ENCODE data around the gene AXIN1.
A peak's percentile ranks its signal among the peaks of the same experiment; 100 is the strongest.
"Not testable (repeated sequence)": the region's sequence is repeated elsewhere in the genome, so short reads cannot be mapped to it uniquely, and the experiment has no call there.

The AXIN1 gene

DNA sequence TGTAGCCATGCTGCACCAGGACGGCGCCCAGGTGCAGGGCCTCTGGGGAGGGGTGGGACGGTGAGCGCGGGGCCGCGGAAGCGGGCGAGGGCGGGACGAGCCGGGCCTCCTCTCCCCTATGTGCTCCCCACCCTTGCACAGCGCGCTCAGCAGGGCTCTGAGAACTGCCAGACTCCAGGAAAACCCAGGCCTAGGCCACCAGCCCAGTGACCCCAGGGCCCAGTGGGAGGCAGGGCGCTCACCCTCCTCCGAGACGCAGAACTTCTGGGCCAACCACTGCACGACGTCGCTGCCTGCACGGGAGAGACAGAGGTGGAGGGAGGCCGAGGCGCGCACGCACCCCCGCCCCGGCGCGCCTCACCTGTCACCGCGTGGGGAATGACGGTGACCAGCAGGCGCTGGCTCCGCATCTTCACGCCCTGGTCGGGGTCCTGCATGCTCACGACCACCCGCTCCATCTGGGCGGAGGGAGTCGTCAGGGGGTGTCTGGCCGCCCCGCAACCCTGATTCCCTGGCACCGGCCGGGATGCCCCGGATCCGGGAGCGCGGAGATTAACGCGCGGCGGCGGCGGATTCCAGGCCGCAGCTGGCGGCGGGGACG, 77.4 kb downstream of the AXIN1 start:
- no peak for DNase-seq
- no peak overlapping the region for H3K27ac ChIP-seq (ENCODE audit: insufficient read depth, low read length, poor library complexity, severe bottlenecking)
- peaks cover 19% of the 10 kb centered on the region for H3K27me3 ChIP-seq (replicated peaks; ENCODE audit: control insufficient read depth, insufficient read depth, low read length, poor library complexity, severe bottlenecking)
- H3K9me3 ChIP-seq (ENCODE audit: control insufficient read depth, low read length), result no peaks in the 10 kb centered on the region
- no peaks in the 10 kb centered on the region for H3K36me3 ChIP-seq (ENCODE audit: control insufficient read depth, insufficient read depth, low read length)
- peaks cover 18% of the 10 kb centered on the region for H3K4me1 ChIP-seq (ENCODE audit: control insufficient read depth, insufficient read depth, low read length, poor library complexity, severe bottlenecking)
- H3K4me3 ChIP-seq (ENCODE audit: insufficient read depth, low read depth, low read length, poor library complexity, severe bottlenecking), result peak overlapping the region; percentile 25

DNA sequence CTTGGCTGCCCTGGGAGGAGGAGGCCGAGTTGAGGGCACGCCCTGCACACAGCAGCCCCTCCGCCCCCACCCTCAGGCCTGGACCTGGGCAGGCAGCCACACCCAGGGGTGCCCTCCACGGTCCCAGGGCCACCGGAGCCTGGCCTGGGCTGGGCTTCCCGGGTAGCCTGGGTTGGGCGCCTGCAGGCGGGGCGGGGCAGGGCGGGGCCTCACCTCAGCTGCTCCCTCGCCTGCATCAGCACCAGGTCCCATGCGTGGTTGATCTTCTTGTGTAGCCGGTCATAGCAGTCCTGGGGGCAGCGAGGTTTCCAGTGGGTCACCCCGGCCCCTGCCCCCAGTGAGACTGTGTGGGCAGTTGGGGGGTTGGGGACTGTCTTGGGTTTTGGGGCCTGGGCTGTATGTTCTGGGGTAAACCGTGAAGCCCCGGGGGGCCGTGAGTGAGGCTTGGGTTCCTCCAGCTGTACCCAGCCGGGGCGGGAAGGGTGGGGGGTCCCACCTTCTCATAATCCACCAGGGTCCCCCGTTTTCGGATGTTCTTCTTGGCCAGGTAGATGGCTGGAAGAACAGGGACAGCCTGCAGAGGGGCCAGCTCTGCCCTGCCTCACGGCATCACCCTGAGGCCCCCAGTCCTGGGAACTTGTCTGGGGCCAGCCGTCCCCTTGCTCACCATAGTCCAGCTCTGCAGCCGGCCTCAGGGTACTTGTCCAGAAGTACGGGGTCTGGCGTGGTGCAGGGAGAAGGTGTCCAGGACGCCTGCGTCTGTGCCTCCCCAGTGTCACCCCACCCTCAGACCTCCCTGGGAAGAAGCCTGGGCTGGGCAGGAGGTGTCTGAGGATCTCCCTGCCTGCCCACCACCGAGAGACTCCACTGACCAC, 78.7 kb downstream of the AXIN1 start:
- Histone ChIP-seq H3K27me3 (replicated peaks; ENCODE audit: control insufficient read depth, insufficient read depth, low read length, poor library complexity, severe bottlenecking) (peaks cover 15% of the 10 kb centered on the region), H3K9me3 (ENCODE audit: control insufficient read depth, low read length) (no peaks in the 10 kb centered on the region), H3K36me3 (ENCODE audit: control insufficient read depth, insufficient read depth, low read length) (no peaks in the 10 kb centered on the region), H3K4me3 (ENCODE audit: insufficient read depth, low read depth, low read length, poor library complexity, severe bottlenecking) (no peak overlapping the region), H3K4me1 (ENCODE audit: control insufficient read depth, insufficient read depth, low read length, poor library complexity, severe bottlenecking) (peaks cover 7% of the 10 kb centered on the region), H3K27ac (ENCODE audit: insufficient read depth, low read length, poor library complexity, severe bottlenecking) (no peak overlapping the region)
- DNase-seq, result no peak

DNA sequence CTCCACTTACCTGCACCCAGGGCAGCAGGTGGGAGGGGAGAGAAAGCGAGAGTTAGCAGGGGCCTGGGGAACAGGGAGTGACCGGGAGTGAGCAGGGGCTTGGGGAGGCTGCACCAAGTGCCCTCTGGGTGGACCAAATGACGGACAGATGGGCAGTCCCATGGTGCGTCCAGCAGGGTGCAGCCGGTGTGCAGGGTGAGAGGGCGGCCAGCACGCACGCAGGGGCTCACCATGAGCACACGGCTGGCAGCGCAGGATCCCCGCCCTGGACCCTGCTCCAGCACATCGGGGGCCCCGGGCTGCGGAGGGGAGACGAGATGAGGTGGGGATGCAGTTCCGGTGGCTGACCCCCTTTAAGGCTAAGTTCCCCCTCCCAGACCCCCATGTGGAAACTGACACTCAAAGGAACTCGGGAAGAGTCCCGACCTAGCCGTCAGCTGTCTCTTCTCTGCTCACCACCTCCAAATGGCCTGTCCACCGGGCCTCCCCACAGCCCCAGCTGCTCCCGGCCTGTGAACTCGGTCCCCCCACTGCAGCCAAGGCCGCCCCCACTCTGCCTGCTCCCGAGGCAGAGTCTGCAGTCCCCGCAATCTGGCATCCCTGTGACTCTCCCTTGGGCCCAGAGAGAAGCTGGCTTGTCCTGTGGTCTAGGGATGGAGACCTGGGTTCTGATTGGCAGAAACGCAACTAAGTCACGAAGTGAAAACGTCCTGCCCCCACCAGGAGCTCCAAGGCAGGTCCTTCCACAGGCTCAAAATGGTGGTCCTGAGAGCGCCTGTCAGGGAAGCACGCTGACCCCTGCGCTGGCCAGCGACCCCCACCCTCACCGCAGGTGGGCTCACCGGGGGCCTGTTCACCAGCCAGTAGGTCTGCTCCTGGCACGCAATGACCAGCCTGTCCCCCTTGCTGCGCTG, 79.6 kb downstream of the AXIN1 start:
- Histone ChIP-seq H3K4me1 (ENCODE audit: control insufficient read depth, insufficient read depth, low read length, poor library complexity, severe bottlenecking) (peaks cover 6% of the 10 kb centered on the region), H3K4me3 (ENCODE audit: insufficient read depth, low read depth, low read length, poor library complexity, severe bottlenecking) (no peak overlapping the region), H3K9me3 (ENCODE audit: control insufficient read depth, low read length) (no peaks in the 10 kb centered on the region), H3K27ac (ENCODE audit: insufficient read depth, low read length, poor library complexity, severe bottlenecking) (no peak overlapping the region), H3K27me3 (replicated peaks; ENCODE audit: control insufficient read depth, insufficient read depth, low read length, poor library complexity, severe bottlenecking) (peaks cover 15% of the 10 kb centered on the region), H3K36me3 (ENCODE audit: control insufficient read depth, insufficient read depth, low read length) (no peaks in the 10 kb centered on the region)
- no peak for DNase-seq

DNA sequence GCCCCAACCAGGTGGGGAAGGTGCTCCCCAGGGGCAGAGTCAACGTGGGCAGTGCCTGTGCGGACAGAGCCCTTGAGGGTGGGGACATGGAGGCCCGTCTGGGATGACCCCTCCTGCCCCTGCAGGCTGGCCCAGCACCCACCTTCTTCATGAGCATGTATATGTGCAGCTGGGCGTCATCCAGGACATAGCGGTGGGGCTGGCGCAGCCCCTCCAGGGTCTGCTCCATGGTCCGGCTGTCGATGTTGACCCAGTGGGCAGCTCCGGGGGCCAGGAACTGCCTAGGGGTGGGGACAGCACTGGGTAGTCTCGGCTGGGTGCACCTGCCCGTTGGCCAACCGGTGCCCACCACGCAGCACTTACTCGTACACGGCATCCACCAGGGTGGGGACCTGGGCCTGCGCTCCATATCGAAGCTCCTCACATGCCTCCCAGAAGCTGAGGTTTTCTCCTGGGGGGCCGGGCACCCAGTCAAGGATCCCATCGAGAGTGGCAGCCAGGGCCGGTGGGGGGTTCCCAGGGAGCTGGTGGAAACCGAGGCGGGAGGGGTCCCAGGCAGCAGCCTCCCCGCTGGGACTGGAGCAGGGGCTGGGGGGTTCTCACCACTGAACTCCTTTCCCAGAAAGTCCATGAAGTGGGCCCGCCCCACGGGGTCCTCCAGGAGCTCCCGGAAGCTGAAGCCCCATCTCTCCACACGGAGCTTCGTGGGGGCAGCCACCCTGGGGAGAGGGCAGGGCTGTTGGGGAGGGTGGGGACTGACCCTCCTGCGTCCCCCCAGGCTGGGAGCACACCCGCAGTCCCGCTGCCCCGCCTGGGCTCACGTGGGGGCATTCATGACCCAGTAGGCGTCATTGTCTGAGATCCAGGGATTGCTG, 81.9 kb downstream of the AXIN1 start:
- no peak for DNase-seq
- Histone ChIP-seq H3K9me3 (ENCODE audit: control insufficient read depth, low read length) (no peaks in the 10 kb centered on the region), H3K27ac (ENCODE audit: insufficient read depth, low read length, poor library complexity, severe bottlenecking) (no peak overlapping the region), H3K4me1 (ENCODE audit: control insufficient read depth, insufficient read depth, low read length, poor library complexity, severe bottlenecking) (peaks cover 3% of the 10 kb centered on the region), H3K4me3 (ENCODE audit: insufficient read depth, low read depth, low read length, poor library complexity, severe bottlenecking) (no peak overlapping the region), H3K27me3 (replicated peaks; ENCODE audit: control insufficient read depth, insufficient read depth, low read length, poor library complexity, severe bottlenecking) (peaks cover 15% of the 10 kb centered on the region), H3K36me3 (ENCODE audit: control insufficient read depth, insufficient read depth, low read length) (no peaks in the 10 kb centered on the region)

DNA sequence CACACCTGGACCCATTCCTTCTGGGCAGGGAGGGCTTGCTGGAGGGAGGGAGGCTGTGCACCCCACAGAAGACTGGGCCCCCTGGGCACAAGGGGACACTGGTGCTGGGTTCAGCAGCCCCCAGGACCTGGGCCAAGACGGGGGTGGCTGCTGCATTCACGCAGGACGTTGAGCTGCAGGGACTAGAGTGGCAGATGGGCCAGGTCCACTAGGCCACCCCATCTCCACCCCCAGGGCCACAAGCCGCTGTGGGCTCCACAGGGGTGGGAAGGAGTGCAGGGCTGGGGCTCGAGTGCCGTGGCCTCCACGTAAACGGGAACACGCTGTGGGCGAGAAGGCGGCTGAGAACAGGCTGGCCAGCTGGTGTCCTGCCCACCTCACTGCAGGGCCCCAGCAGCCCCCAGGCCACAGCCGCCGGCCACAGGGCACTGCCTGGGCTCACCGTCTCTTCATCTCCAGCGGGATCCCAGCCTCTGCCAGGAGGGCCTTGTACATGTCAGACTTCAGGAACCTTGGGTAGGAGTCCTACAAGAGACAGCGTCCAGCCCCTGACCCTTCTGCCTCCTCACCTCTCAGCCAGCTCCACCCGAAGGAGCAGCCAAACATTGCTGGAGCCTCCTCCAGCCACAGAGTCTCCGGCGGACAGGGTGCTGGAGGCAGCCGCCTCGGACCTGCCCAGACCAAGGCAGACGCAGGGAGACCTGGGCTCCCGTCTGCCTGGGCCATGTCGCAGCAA, 83.3 kb downstream of the AXIN1 start:
- H3K4me3 ChIP-seq (ENCODE audit: insufficient read depth, low read depth, low read length, poor library complexity, severe bottlenecking), result no peak overlapping the region

DNA sequence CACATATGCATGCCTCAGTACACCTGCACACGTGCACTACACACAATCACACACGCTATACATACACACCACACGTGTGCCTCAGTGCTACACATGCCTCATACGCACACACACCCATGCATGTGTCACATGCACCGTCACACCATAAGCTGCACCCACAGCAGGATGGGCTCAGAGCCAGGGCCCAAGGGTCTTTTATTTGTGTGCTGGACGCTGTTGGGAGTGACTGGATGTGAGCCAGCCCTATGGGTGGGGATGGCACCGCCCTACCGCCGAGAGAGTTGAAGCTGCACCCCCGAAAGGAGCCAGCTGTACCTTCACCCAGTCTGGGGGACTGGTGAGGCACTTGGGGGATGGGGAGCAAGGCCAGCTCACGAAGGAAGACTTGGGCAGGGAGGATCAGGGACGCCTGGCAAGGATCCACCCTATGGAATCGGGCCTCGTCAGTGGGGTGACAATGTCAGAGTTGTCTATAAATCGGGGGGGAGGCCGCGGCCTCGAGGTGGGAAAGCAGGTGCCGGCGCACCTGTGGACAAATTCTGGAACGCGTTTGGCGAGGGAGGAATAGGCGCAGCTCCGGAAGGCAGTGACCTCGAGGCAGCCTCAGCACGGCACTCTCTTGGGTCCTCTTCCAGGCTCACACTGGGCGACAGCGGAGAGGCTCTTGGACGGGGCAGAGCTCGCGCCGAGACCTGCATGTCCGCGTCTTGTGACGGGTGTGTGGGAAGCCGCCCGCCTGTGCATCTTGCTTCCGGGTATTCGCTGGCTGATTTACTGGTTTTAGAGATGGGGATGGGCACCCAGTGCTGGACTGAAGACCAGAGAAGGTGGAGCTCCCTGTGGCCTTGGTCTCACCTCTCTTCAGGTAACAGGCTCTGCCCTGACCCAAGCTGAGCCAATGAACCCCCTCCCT, 84.1 kb downstream of the AXIN1 start:
- Histone ChIP-seq H3K9me3 (ENCODE audit: control insufficient read depth, low read length) (no peaks in the 10 kb centered on the region), H3K27ac (ENCODE audit: insufficient read depth, low read length, poor library complexity, severe bottlenecking) (no peak overlapping the region), H3K4me1 (ENCODE audit: control insufficient read depth, insufficient read depth, low read length, poor library complexity, severe bottlenecking) (no peaks in the 10 kb centered on the region), H3K27me3 (replicated peaks; ENCODE audit: control insufficient read depth, insufficient read depth, low read length, poor library complexity, severe bottlenecking) (no peaks in the 10 kb centered on the region), H3K4me3 (ENCODE audit: insufficient read depth, low read depth, low read length, poor library complexity, severe bottlenecking) (no peak overlapping the region), H3K36me3 (ENCODE audit: control insufficient read depth, insufficient read depth, low read length) (peaks cover 11% of the 10 kb centered on the region)
- no peak for DNase-seq

More for the DNA sequence above, 83.3 kb downstream of the AXIN1 start:
- H3K4me1 ChIP-seq (ENCODE audit: control insufficient read depth, insufficient read depth, low read length, poor library complexity, severe bottlenecking), result no peaks in the 10 kb centered on the region
- H3K27ac ChIP-seq (ENCODE audit: insufficient read depth, low read length, poor library complexity, severe bottlenecking), result no peak overlapping the region
- no peaks in the 10 kb centered on the region for H3K9me3 ChIP-seq (ENCODE audit: control insufficient read depth, low read length)
- peaks cover 4% of the 10 kb centered on the region for H3K36me3 ChIP-seq (ENCODE audit: control insufficient read depth, insufficient read depth, low read length)
- H3K27me3 ChIP-seq (replicated peaks; ENCODE audit: control insufficient read depth, insufficient read depth, low read length, poor library complexity, severe bottlenecking), result peaks cover 3% of the 10 kb centered on the region
- DNase-seq, result no peak

DNA sequence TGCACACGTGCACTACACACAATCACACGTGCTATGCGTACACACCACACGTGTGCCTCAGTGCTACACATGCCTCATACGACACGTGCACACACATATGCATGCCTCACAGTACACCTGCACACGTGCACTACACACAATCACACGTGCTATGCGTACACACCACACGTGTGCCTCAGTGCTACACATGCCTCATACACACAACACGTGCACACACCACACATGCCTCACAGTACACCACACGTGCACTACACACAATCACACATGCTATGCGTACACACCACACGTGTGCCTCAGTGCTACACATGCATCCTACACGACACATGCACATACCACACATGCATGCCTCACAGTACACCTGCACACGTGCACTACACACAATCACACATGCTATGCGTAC, 85.0 kb downstream of the AXIN1 start:
- H3K27me3 ChIP-seq (replicated peaks; ENCODE audit: control insufficient read depth, insufficient read depth, low read length, poor library complexity, severe bottlenecking); H3K4me3 ChIP-seq (ENCODE audit: insufficient read depth, low read depth, low read length, poor library complexity, severe bottlenecking); H3K27ac ChIP-seq (ENCODE audit: insufficient read depth, low read length, poor library complexity, severe bottlenecking); H3K4me1 ChIP-seq (ENCODE audit: control insufficient read depth, insufficient read depth, low read length, poor library complexity, severe bottlenecking); H3K9me3 ChIP-seq (ENCODE audit: control insufficient read depth, low read length); DNase-seq: not testable (repeated sequence)
- peaks cover 15% of the 10 kb centered on the region for H3K36me3 ChIP-seq (ENCODE audit: control insufficient read depth, insufficient read depth, low read length)

DNA sequence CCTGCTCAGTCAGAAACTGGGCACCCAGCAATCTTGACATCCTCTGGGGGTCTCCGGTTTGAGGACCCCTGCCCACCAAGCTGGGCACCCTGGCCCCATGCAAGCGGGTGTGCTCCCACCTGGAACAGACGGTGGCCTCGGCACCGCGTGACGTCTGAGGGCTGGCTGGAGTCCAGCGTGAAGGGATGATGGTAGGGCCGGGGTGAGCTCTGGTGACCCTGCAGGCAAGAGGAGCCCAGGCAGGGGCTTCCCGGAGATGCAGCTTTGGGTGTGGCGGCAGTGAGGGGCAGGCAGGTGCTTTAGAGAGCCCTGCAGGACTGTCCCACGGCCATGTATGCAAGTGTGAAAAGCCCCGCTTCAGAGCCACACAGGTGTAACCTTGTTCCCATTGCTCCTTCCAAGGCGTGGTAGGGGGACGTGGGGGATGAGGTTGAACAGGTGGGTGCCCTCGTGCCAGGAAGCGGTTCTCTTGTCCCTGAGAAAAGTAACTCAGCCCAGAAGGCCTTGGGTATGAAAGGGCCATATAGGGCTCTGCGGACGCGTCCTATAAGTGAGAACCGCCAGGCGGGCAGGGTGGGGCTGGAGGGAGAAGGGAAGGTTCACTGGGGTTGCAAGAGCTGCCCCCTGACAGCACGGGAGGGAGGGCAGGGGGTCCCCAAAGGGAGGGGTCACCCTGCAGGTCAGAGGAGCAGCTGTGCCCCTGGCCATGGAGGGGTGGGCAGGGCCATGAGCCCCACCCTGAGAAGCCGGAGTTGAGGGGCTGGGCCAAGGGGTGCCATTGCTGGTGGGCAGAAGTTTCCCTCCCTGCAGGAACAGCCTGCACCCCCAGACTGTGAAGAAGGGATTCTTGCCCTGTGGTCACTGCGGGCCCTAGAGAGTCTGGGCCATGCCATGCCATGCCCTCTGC, 86.0 kb downstream of the AXIN1 start:
- no peak for DNase-seq
- H3K4me3 ChIP-seq (ENCODE audit: insufficient read depth, low read depth, low read length, poor library complexity, severe bottlenecking), result no peak overlapping the region

More for the DNA sequence above, 86.0 kb downstream of the AXIN1 start:
- Histone ChIP-seq H3K4me1 (ENCODE audit: control insufficient read depth, insufficient read depth, low read length, poor library complexity, severe bottlenecking) (no peaks in the 10 kb centered on the region), H3K27me3 (replicated peaks; ENCODE audit: control insufficient read depth, insufficient read depth, low read length, poor library complexity, severe bottlenecking) (no peaks in the 10 kb centered on the region), H3K9me3 (ENCODE audit: control insufficient read depth, low read length) (no peaks in the 10 kb centered on the region), H3K27ac (ENCODE audit: insufficient read depth, low read length, poor library complexity, severe bottlenecking) (no peak overlapping the region), H3K36me3 (ENCODE audit: control insufficient read depth, insufficient read depth, low read length) (peaks cover 22% of the 10 kb centered on the region)

Measured in effector memory CD4-positive, alpha-beta T cell (primary cell).